GM19238 (cell line): Measurements from ENCODE around the gene VPS9D1.

Experiments used
- DNase-seq: peaks from one replicate; pipeline ENCODE4 v3.0.0; 2011; ENCODE audit warnings: low spot score; ENCODE audit not compliant: insufficient read length

VPS9D1 gene

DNA sequence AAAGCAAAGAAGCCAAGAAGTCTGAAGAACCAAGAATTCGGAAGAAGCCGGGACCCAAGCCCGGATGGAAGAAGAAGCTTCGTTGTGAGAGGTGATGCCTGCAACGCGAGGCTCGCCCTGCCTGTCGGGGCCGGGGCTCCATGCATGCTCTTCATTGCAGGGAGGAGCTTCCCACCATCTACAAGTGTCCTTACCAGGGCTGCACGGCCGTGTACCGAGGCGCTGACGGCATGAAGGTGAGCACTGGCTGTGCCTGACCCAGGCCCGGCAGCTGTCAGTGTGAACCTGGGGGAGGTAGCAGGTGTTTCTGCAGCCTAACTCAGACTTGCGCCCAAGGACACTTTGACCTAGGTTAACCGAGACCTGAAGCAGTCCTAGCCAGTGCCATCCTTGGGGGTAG is 12.6 kb upstream of the VPS9D1 start:
- no peak for DNase-seq

DNA sequence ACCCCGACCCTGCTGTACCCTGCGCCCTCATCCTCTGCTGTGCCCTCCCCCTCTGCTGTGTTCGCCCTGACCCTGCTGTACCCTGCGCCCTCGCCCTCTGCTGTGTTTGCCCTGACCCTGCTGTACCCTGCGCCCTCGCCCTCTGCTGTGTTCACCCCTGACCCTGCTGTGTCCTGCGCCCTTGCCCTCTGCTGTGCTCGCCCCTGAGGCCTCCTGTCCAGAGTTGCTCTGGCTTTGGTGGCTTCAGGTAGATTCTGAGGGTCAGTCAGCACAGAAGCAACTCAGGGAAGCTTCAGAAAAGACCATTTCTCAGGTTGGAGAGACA is 12.2 kb upstream of the VPS9D1 start:
- no peak for DNase-seq

DNA sequence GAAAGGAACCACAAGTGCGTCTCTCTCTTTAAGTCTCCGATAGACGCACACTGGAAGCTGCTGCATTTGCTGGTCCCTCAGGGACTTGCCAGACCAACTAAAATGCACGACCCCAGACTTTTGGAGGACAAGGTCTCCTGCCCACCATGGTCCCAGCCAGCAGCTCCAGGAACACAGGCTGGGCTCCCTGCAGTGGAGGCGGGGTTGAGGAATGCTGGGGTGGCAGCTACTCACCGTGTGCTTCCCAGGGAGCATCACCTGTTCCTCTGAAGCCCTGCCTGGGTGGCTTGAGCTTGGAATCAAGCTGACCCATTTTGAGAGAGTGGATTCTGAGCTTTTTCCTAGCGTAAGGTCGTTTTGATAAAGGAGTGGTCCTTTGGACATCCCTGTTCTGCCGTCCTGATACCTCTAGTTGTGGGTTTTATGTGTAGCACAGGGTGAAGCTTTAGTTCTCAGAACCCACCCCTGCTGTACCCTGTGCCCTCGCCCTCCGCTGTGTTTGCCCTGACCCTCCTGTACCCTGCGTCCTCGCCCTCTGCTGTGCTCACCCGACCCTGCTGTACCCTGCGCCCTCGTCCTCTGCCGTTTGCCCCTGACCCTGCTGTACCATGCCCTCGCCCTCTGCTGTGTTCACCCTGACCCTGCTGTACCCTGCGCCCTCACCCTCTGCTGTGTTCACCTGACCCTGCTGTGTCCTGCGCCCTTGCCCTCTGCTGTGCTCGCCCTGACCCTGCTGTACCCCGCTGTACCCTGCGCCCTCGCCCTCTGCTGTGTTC is 11.6 kb upstream of the VPS9D1 start:
- no peak for DNase-seq

DNA sequence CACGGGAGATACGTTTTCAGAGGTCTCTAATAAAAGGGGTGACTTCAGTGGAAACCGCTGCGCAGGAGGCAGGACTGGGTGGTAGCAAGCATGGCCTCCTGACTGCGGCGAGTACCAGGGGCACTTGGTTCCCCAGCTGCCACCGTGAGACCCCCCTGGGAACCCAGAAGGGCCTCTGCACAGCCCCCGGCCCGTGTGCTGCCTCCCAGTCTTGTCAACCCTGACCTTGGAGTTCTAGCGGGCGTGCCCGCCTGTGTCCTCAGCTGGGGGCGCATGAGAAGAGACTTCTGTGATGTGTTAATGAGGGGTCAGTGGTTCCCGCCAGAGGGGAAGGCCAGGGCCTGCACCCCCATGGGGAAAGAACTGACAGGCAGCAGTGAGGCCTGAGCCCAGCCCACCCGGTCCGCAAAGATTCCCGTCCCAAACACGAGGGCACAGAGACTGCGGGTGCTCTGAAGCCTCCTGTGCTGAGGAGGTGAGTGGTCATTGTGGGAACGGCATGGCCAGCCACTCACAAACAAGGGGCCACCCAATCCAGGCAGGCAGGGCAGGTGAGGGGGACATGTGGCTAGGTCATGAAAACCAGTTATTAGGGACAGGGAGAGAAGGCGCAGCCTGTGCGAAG is 10.0 kb upstream of the VPS9D1 start:
- DNase-seq = no peak

DNA sequence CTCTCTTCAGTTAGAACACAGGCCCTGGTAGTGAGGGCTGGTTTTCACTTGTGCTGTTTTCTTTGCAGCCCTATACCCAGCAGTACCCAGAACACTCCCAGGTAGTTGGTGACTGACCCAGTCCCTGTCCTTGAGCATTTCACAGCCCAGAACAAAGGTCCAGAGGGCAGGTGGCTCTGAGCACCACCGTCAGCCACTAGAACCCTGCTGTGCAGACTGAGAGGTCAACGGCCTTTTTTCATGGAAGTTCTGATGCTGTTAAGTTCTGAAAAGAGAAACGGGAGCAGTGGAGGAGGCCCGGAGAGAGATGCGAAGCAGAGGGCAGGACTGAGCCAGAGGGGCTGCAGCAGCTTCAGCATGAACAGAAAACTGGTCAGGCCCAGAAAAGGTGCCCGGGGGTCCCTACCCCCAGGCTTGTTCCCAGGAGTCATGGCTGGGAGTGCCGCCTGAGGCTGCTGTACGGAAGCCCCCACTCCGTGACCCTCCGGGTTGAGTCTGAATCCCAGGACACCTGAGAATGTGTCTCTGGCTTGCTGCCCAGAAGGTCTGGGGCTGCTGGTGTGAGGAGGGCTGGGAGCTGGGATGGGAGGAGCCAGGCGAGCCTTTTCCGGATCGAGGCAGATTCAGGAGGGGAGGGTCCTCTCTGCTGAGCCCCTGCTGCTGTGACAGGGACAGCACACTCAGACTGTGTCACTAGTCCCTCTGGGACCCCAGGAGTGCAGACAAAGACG is 9.3 kb upstream of the VPS9D1 start:
- no peak for DNase-seq

DNA sequence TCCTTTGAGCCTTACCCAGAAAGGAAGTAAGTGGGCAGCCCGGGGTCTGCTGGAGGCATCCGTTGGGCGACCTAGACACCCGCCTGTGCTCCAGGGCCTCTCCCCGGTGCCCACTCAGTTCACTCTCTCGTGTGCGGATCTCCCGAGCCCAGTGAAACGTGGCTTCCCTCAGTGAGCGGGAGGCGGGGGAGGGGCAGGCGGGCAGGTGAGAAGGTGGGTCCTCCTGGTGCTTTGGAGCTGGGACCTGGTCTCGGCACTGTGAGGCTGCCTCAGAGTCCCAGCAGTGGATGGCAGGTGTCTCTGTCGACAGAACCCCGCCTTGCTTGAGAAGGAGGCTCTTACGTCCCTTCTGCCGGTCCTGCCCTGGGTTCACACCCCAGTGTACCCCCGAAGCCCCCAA is 8.6 kb upstream of the VPS9D1 start:
- no peak for DNase-seq

DNA sequence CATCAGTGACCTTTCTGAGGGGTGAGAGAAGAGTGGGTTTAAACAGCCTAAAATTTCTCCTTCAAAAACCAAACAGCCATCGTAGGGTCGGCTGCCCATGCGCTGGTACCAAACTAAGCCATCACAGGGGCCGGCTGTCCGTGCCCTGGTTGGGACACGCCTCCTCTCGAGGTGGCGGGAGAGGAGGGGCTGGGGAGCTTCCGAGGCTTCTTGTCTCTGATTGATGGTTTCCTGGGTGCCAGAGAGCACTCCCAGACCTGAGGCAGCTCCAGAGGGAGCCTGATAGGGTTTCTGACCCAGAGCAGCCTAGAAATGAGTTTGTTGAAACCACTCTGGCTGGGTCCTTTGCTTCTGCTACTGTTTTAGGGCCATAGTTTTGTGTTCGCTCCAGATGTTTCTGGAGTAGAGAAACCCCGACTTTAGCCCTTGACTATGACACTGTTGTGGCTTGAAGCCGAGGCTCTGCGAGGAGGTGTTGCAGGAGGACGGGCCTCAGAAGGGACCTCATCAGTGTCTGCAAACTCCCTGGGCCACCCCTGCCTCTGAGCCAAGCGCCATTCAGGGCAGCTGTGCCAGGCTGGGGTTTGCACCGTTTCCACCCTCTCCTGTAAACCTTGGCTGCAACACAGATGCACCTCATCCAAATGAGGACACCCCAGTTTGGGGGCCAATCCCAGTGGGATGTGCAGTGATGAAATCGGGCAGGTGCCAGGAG is 6.9 kb upstream of the VPS9D1 start:
- no peak for DNase-seq

DNA sequence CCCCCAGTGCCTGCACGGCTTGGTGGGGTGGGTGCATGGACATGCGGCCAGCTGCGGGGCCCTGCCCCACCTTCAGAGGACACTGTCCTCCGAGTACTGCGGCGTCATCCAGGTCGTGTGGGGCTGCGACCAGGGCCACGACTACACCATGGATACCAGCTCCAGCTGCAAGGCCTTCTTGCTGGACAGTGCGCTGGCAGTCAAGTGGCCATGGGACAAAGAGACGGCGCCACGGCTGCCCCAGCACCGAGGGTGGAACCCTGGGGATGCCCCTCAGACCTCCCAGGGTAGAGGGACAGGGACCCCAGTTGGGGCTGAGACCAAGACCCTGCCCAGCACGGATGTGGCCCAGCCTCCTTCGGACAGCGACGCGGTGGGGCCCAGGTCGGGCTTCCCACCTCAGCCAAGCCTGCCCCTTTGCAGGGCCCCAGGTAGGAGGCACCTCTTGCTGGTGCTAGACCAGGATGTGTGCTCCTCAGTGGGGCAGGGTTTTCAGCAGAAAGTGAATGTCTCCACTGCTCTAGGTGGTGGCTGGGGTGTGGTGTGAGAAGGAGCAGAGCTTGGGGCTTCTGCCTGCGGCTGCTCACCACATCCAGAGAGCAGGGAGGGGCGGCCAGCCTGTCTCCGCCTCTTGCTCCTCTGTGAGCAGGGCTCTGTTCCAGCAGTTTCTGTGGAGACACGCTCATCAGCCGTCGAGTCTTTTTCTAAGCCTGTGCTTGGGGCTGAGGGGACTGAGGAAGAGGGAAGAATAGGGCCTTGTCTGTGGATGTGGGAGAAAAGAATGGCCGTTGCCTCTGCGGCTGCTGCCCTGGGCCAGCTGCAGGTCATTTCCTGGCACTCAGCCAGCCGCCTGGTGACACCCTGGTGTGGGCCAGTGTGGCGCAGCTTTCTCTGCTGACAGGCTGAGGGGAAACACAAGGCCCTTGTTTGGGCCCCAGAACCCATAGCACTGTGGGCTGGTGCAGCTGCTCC is 2.9 kb upstream of the VPS9D1 start:
- DNase-seq = no peak

DNA sequence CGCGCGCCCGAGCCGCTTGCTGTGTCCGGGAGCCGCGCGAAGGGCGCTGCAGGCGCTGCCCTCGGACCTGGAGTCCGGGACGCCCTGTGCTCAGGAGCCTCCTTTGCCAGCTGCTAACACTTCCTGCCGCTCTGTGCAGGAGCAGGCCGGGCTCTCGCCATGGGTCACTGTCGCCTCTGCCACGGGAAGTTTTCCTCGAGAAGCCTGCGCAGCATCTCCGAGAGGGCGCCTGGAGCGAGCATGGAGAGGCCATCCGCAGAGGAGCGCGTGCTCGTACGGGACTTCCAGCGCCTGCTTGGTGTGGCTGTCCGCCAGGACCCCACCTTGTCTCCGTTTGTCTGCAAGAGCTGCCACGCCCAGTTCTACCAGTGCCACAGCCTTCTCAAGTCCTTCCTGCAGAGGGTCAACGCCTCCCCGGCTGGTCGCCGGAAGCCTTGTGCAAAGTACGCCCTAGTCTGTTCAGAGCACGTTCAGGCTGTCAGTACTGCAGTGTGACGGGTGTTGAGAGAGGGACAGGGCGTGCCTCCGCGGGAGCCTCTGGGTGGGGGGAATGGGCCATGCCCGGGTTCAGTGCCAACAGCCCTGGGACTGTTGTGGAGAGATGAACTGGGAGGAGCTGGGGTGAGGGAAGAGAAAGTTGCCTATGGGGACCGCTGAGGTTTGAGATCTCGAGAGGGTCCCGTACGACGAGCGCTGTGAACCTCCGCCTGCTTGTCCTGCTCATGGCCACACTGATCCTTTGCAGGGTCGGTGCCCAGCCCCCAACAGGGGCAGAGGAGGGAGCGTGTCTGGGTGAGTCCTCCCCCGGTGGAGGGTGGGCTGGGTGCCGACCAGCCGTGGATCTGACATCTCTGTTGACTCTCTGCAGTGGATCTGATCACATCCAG is 1.9 kb upstream of the VPS9D1 start:
- DNase-seq = peak; percentile 50

DNA sequence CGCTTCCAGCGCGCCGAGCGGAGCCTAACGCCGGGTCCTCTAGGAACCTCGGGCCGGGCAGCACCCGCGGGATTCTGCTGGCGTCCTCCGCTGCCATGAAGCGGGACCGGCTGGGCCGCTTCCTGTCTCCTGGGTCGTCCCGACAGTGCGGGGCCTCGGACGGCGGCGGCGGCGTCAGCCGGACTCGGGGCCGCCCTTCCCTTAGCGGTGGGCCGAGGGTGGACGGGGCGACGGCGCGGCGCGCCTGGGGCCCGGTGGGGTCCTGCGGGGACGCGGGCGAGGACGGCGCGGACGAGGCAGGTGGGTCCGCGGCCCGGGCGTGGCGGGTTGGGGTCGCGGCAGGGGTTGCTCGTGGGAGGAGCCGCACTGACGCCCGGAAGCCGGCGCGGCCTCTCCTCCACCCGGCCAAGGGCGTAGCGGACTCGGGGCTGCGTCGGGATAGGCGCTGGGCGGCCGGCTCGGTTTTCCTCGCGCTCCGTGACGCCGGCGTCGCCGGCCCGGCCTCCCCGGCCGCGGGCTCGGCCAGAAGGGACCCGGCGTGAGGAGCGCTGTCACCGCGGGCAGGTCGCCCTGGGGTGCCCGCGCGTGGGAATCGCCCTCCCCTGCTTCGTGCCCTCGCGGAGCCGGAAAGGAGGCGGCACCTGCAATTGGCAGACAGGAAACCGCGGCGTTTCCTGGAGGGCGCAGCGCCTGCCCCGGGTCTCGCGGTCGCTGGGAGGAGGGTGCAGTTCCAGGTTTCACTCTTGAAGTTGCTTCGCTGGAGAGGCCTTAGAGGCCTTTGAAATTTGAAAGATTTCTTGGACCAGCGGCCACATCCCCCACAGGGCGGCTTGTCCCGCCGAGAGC is 1.1 kb upstream of the VPS9D1 start:
- DNase-seq = peak; percentile 60

DNA sequence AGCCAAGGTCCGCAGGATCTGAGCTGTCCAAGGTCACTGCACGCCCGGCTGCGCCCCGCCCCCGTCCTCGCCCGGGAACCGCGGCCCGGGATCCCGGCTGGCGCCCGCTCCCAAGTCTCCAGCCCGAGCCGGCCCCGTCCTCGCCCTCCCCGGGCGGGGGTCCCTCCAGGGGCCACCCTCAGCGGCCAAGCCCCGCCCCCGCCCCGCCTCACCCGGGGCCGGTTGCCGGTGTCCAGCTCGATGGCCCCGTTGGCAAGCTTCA is 216 bp downstream of the VPS9D1 start:
- DNase-seq = no peak

DNA sequence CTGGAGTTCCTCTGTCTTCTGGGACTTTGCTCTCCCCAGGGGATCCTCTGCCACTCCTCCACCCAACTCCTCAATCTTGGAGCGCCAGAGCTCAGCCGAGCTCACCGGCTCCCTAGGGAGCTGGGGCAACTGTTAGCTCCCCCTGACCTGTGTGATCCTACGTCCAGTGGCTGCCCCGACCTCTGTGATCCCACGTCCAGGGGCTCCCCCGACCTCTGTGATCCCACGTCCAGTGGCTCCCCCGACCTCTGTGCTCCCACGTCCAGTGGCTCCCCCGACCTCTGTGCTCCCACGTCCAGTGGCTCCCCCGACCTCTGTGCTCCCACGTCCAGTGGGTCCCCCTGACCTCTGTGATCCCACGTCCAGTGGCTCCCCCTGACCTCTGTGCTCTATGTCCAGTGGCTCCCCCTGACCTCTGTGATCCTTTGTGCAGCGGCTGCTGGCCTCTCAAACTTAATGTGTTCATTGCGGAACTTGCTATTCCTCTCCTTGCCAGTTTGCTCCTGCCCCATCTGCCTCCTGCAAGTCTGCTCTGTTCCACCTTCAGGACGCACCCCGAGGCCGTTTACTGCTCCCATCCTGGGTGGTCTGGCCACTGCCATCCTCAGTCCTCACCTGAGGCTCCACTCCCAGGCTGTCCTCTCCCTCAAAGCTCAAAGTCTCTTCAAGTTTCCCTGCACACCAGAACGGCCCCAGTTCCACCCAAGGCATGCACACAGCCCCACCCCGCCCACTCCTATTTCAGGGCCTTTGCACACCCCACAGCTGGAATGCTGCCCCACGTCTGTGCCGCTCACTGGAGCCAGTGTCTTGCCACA is 2.8 kb downstream of the VPS9D1 start:
- no peak for DNase-seq

DNA sequence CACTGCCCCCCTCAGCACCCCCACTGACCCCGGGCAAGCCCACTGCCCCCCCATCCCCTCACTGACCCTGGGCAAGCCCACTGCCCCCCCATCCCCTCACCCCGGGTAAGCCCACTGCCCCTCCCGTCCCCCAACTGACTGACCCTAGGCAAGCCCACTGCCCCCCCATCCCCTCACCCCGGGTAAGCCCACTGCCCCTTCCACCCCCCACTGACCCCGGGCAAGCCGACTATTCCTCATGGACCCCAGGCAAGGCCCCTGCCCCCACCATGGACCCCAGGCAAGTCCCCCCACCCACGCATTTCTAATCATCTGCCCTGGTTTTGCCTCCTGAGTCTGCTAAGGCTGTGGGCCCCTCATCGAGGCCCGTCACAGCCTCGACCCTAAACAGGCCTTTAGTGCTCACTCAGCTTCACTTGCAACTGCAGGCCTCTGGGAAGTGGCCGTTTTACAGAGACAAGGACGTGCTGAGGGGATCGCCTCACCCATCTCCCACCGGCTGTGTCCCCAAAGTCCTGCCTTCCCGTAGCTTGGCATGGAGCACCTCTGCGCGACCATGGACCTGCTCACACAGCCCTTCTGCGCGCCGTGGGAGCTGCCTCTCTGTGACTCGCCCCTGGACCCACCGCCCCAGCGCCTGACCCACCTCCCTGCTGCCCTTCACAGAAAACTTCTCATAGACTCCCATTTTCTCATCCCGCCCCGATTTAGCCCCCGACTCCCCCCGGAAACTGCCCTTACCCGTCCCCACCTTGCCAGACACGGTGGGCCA is 3.6 kb downstream of the VPS9D1 start:
- no peak for DNase-seq

DNA sequence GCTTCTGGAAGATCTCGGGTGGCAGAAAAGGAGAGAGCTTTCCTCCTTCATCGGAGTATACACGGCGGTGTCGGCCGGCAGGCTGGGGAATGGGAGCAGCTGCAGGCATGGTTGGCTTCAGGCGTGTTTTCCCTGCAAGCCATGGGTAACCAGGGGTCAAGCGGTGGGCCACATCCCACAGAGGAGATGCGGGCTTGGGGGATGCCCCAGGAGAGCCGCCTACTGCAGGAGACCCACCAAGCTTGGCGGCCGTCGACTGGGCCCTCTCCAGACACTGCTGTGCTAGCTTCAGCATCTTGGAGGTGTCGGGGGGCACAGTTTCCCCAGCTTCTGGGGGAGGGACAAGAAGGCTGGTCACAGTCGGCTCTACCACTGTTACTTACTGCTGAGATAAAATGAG is 4.2 kb downstream of the VPS9D1 start:
- no peak for DNase-seq

DNA sequence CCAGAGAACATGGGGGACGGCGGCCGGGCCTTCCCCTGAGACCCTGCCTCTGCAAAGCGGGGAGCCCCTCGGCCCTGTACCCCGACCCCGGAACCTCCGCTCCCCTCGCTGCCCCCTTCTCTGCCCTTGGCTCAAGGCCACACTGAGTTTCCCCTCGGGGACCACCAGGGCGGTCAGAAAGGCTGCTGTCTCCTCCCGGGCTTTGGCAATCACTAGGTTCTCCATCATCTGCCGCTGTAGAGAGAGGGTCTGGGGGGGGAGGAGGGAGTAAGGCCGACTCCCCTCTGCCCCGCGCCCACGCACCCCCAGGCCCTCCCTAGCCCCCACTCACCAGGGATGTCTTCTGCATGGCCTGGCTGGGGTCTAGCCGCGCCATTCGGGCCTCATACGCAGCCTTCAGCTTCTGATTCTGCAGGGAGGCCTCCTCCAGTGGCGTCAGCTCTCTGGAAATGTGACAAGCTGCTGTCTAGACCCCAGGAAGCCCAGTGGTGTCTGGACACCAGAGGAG is 8.4 kb downstream of the VPS9D1 start:
- no peak for DNase-seq

DNA sequence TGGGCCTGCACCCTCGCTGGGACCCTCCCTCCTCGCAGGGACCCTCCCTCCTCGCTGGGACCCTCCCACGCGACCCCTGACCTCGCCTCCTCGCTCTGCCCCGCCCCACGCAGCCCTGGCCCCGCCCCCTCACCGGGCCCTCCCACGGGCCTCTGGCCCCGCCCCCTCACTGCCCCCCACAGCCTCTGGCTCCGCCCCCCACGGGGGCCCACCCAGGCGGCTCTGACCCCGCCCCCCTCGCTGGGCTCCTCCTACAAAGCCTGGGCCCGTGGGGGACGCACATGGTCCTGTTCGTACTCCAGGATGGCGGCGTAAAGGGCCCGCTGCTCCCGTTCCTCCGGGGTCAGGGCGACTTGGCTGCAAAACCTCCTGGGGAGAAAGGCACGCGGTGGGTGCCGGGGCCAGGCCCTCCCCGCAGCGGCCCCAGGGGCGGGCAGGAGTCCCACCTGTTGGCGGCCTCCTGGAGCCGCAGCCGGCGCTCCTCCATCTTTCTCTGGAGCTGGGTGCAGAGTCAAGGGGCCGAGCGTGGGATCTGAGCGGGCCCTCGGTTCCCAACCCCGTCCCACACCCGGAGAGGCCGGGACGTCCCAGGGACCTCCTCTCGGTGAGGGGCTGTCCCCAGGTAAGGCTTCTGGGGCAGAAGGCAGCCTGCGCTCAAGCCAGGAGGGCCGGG is 9.0 kb downstream of the VPS9D1 start:
- peak; percentile 99 for DNase-seq
